Measurements from ENCODE around the gene MAS1. TPM values are rescaled to one million over a fixed set of nuclear protein-coding genes. Genes with fewer than 3 reads are reported as not detected.

Gene MAS1
- total and polyA plus RNA-seq, 4 donors, result under 0.01 TPM; not detected in 3

DNA sequence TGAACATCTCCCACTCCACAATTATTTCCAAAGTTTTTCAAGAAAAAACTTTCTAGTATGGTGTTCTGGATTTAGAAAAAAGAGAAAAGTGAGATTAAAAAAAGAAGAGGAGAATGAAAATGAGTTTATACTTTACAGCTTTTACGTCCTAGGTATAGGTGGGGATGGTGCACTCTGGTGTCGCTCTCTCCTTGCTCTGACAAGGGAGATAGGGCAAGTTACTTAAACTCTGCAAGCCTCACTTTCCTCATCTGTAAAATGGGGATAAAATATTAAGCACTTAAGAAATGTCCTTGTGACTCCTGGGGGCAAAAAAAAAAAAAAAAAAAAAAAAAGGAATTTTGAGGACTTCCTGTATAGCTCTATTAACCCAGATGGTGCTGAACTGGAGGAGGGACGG is 4.5 kb upstream of the MAS1 start:
- WGBS, result 88% methylated on average over 3 of the region's 3 CpGs
- H3K9ac ChIP-seq (ENCODE audit: low read depth in 1 of 2, low read length in 2 of 2), result no peak overlapping the region
- peaks cover 0 to 7% (median 0%) of the 10 kb centered on the region in 4 donors for H3K27me3 ChIP-seq (ENCODE audit: control insufficient read depth in 4 of 4, insufficient read depth in 4 of 4, low read length in 3 of 4)
- H3K4me3 ChIP-seq (ENCODE audit: low read depth in 1 of 3, low read length in 3 of 3), result no peak overlapping the region
- H3K27ac ChIP-seq (ENCODE audit: low read depth in 1 of 2, low read length in 2 of 2), result no peak overlapping the region
- peaks cover 0 to 3% (median under 1%) of the 10 kb centered on the region in 4 donors for H3K4me1 ChIP-seq (ENCODE audit: control insufficient read depth in 4 of 4, insufficient read depth in 4 of 4, low read length in 3 of 4)
- H3K9me3 ChIP-seq (ENCODE audit: control insufficient read depth in 4 of 4, low read length in 3 of 4), result no peaks in the 10 kb centered on the region
- H3K36me3 ChIP-seq (ENCODE audit: control insufficient read depth in 4 of 4, insufficient read depth in 3 of 4, low read depth in 1 of 4, low read length in 3 of 4), result no peaks in the 10 kb centered on the region
- DNase-seq (ENCODE audit: low spot score), result no peak
- TF ChIP-seq HNF4G (IDR thresholded peaks at IDR 0.05), result no peak
- TF ChIP-seq, protein P1, sequence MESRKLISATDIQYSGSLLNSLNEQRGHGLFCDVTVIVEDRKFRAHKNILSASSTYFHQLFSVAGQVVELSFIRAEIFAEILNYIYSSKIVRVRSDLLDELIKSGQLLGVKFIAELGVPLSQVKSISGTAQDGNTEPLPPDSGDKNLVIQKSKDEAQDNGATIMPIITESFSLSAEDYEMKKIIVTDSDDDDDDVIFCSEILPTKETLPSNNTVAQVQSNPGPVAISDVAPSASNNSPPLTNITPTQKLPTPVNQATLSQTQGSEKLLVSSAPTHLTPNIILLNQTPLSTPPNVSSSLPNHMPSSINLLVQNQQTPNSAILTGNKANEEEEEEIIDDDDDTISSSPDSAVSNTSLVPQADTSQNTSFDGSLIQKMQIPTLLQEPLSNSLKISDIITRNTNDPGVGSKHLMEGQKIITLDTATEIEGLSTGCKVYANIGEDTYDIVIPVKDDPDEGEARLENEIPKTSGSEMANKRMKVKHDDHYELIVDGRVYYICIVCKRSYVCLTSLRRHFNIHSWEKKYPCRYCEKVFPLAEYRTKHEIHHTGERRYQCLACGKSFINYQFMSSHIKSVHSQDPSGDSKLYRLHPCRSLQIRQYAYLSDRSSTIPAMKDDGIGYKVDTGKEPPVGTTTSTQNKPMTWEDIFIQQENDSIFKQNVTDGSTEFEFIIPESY (IDR thresholded peaks at IDR 0.05), result no peak
- no peak for TF ChIP-seq RAD21 (IDR thresholded peaks at IDR 0.05)
- TF ChIP-seq EGR1 (IDR thresholded peaks at IDR 0.05; ENCODE audit: low read depth in 2 of 2), result no peak
- TF ChIP-seq, protein P2, sequence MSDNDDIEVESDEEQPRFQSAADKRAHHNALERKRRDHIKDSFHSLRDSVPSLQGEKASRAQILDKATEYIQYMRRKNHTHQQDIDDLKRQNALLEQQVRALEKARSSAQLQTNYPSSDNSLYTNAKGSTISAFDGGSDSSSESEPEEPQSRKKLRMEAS (IDR thresholded peaks at IDR 0.05), result no peak
- TF ChIP-seq, protein P3, sequence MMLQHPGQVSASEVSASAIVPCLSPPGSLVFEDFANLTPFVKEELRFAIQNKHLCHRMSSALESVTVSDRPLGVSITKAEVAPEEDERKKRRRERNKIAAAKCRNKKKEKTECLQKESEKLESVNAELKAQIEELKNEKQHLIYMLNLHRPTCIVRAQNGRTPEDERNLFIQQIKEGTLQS (IDR thresholded peaks at IDR 0.05), result no peak
- TF ChIP-seq, protein P4, sequence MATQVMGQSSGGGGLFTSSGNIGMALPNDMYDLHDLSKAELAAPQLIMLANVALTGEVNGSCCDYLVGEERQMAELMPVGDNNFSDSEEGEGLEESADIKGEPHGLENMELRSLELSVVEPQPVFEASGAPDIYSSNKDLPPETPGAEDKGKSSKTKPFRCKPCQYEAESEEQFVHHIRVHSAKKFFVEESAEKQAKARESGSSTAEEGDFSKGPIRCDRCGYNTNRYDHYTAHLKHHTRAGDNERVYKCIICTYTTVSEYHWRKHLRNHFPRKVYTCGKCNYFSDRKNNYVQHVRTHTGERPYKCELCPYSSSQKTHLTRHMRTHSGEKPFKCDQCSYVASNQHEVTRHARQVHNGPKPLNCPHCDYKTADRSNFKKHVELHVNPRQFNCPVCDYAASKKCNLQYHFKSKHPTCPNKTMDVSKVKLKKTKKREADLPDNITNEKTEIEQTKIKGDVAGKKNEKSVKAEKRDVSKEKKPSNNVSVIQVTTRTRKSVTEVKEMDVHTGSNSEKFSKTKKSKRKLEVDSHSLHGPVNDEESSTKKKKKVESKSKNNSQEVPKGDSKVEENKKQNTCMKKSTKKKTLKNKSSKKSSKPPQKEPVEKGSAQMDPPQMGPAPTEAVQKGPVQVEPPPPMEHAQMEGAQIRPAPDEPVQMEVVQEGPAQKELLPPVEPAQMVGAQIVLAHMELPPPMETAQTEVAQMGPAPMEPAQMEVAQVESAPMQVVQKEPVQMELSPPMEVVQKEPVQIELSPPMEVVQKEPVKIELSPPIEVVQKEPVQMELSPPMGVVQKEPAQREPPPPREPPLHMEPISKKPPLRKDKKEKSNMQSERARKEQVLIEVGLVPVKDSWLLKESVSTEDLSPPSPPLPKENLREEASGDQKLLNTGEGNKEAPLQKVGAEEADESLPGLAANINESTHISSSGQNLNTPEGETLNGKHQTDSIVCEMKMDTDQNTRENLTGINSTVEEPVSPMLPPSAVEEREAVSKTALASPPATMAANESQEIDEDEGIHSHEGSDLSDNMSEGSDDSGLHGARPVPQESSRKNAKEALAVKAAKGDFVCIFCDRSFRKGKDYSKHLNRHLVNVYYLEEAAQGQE (IDR thresholded peaks at IDR 0.05), result no peak

GRCh38 chr6:159887146-159887545 is 3.6 kb upstream of the MAS1 start:
- Histone ChIP-seq H3K9me3 (ENCODE audit: control insufficient read depth in 4 of 4, low read length in 3 of 4) (no peaks in the 10 kb centered on the region), H3K4me3 (ENCODE audit: low read depth in 1 of 3, low read length in 3 of 3) (no peak overlapping the region), H3K36me3 (ENCODE audit: control insufficient read depth in 4 of 4, insufficient read depth in 3 of 4, low read depth in 1 of 4, low read length in 3 of 4) (no peaks in the 10 kb centered on the region), H3K27me3 (ENCODE audit: control insufficient read depth in 4 of 4, insufficient read depth in 4 of 4, low read length in 3 of 4) (peaks cover 0 to 7% (median 0%) of the 10 kb centered on the region in 4 donors), H3K9ac (ENCODE audit: low read depth in 1 of 2, low read length in 2 of 2) (no peak overlapping the region), H3K27ac (ENCODE audit: low read depth in 1 of 2, low read length in 2 of 2) (no peak overlapping the region), H3K4me1 (ENCODE audit: control insufficient read depth in 4 of 4, insufficient read depth in 4 of 4, low read length in 3 of 4) (no peaks in the 10 kb centered on the region)
- WGBS, result 76% methylated on average over 7 of the region's 7 CpGs
- DNase-seq (ENCODE audit: low spot score), result no peak
- TF ChIP-seq, protein P2 (IDR thresholded peaks at IDR 0.05), result no peak
- TF ChIP-seq, protein P1 (IDR thresholded peaks at IDR 0.05), result no peak
- TF ChIP-seq EGR1 (IDR thresholded peaks at IDR 0.05; ENCODE audit: low read depth in 2 of 2) (no peak), GABPA (IDR thresholded peaks at IDR 0.05 in 1 of 2, conservative IDR thresholded peaks at IDR 0.05 in 1 of 2) (no peak), RXRA (IDR thresholded peaks at IDR 0.05) (no peak), FOXA1 (IDR thresholded peaks at IDR 0.05) (no peak), TAF1 (conservative IDR thresholded peaks at IDR 0.05) (no peak), YY1 (IDR thresholded peaks at IDR 0.05) (no peak), HNF4G (IDR thresholded peaks at IDR 0.05) (no peak), NR2F2 (IDR thresholded peaks at IDR 0.05) (no peak), CTCF (IDR thresholded peaks at IDR 0.05; ENCODE audit: low read depth, low read length, missing input control) (no peak), JUND (IDR thresholded peaks at IDR 0.05) (no peak), RAD21 (IDR thresholded peaks at IDR 0.05) (no peak), HNF4A (conservative IDR thresholded peaks at IDR 0.05) (no peak), SP1 (IDR thresholded peaks at IDR 0.05) (no peak)
- TF ChIP-seq, protein P3 (IDR thresholded peaks at IDR 0.05), result no peak
- TF ChIP-seq, protein P4 (IDR thresholded peaks at IDR 0.05), result no peak

Data from liver (tissue), 9 donors.